HG02623 (cell line): ENCODE data around the gene INTS14.
A peak's percentile ranks its signal among the peaks of the same experiment; 100 is the strongest.

Source experiments
- ATAC-seq: cut with Tn5 transposase; IDR thresholded peaks from one replicate; pipeline ENCODE4 v1.9.1; 2021; ENCODE audit warnings: moderate library complexity; ENCODE audit not compliant: unreplicated experiment

The INTS14 gene

DNA sequence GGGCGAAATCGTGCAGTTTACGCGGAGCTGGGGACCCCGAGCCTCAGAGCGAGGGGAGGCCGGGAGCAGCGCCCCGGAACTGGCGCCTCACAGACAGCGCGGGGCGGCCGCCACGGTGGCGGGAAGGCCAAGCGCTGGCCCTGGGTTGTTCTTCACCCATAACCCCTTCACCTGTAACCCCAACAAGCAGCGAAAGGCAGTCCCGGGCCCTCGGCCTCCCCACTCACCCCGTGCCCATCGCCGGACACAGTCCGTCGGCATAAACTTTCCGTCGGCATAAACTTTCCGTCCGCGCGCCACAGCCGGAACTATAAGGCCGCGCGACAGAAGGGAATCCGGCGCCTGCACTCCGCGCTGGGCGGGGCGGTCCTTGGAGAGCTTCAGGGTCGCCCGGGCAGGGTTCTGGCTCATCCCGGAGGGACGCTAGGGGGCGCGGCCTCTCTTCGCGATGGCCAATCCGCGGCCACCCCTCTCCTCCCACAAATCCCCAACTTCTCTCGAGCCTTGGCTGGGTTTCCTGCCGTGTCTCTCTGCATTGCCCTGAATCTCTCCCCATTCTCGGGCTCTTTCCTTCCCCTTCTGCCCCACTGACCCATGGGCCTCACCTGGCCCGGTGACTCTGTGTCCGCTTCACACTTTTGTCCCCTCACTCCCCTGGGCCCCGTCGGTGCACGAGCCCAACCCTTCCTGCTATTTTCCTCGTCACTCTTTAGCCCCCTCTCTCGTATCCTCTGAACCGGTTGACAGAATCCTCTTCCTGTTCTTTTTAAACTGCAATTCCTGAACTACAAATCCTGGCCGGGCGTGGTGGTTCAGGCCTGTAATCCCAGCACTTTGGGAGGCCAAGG, at the start of gene INTS14:
INTS14 (minus strand) TSS at position 261 of the 848 bp plus-strand sequence. CDS start 3,751 bp downstream, outside the sequence.
- ATAC-seq = peak; percentile 94

DNA sequence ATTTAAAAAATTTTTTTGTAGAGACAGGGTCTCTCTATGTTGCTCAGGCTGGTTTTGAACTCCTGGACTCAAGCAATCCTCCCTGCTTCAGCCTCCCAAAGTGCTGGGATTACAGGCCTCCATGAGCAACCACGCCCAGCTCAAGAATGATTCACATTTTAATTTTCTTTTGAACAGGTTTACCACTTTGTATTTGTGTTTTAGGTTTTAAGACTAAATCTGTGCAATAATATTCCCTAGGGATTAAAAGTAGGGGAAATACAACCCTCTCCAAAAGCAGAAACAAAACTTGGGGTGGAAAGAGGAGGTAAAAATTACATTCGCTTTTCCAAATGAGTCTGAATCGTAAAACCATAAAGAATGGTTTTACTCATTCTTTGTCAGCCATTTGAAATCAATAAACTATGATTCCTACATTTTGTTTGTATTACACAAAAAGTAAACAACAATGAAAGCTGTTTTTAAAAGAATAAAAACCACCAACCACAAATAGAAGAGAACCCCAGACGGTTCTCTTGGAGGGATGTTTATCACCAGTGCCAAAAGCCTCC, 48.6 kb upstream of the INTS14 start:
- no peak for ATAC-seq

DNA sequence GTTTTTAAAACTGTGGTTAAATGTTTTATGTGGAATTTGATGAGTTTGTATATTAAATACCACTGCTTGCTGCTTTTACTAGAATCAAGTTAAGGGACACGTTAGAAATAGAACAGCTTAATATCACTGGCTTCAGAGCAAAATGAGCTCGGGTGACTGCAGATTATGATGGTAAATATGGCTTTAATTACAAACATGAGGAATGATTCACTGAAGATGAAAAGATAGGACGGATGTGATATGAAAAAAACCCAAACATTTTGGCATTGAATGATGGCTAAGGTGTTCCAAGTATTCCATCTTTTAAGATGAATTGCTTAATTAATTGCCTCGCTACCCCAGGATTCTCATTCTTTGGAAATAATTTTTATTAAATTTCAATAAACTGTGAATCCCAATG, 44.5 kb upstream of the INTS14 start:
- ATAC-seq = no peak

DNA sequence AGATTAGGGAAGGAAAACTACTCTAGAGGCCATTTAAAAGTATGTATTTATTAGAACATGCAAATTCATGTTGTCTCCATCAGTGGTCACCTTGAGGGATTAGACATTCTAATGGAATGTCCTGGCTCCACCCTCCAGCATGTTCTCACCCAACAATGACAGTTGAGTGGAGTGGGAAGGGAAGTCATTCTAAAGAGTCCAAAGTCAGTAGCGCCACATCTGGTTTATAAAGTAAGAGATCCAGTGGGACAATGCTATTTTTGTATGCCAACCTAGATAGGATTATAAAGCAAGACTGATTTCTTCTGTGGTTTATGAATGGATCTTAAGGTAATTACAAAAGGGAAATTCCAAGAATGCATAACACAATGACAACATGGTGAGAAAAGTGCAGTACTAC, 44.1 kb upstream of the INTS14 start:
- ATAC-seq = no peak

DNA sequence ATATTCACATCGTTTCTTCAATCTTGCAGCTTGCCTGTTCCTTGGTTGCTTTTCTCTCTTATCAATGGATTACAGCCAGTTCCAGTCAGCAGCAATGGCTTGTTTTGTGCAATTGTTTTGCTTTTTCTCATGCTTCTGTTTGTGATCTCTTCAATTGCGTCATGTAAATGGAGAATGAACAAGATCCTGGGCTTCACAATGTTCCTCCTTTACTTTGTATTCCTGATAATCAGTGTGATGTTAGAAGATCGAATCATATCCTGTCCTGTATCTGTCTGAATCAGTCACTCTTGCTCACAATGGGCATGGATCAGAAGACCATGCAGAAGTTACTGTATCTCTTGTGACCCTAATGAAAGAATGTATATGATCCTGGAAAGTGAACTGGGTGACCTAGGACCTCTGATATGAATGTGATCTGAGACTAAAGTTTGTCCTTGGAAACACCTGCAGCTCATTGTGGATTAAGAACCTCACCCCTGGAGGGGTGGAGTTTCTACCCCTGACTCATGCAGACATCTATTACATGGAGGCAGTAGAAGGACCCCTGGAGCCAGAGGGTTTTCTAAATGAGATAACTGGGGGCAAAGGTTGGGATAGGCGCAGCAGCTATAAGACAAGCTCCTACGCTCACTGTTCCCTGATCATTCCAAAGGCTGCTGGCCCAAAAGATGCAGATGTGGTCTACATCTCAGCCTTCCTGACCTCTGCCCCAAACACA, 43.0 kb upstream of the INTS14 start:
- no peak for ATAC-seq

DNA sequence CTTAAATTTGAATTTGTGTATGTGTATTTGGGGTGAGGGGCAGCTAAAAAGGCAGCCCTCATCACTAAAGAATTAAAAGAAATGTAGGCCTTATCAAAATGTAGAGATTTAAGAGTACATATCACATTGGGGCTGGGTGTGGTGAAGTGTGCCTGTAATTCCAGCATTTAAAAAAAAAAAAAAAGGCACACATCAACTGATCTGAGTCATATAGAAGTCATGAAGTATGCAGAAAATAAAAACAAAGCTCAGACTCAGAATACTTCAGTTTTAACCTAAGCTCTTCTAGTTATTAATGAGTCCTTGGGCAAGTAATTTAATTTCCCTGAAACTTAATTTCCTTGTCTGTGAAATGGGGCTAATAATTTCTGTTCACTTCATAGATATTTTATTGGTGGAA, 42.4 kb upstream of the INTS14 start:
- no peak for ATAC-seq

DNA sequence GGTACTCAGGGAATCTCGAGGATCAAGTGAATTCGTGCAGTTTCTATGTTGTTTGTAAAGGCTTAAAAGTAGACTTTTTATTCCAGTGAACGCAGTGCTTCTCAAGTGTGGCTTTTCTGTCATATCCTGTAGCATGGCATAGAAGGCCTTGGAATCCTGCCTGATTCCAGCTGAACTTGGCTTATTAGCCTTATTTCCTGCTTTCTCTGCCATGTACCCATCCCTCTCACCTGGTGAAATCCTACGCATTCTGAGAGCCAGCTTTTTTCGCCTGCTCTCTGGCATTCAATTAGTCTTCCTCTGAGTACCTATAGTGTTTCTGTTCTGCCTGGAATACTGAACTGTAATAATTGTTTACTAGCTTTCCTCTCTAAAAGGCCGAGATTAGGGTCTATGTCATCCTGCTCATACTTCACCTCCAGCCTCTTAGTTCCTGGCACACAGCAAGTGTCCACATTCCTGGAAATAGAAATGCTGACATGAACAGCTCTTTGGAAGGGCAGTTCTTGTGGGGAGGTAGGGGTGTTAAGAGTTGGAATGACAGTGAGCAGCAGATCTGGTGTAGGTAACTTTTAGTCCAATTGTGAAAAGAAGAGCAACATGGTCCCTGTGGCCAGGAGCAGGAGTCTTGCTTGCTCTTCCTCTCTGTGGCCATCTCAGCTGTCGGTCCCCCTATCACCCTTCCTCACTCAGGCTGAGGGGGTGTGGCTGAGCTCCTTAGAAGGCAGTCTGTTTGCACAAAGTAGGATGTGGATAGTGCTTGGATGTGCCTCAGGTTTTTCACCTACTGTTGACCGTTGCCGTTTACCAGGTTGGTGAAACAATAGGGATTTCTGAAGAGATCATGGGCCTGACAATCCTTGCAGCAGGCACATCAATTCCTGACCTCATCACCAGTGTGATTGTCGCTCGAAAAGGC, 41.2 kb upstream of the INTS14 start:
- ATAC-seq = no peak

DNA sequence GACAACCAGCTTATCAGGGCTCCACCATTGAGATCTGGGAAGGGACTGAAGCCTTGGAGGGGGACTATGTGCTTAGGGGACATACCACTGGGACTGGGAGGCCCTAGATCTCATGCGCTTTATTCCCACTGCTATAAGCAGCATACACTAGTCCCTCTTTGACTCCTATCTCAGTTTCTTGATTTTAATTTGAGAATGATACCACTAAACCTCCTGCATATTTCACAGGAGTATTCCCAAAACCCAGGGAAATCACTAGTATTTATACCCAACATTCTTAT, 40.1 kb upstream of the INTS14 start:
- ATAC-seq = no peak

DNA sequence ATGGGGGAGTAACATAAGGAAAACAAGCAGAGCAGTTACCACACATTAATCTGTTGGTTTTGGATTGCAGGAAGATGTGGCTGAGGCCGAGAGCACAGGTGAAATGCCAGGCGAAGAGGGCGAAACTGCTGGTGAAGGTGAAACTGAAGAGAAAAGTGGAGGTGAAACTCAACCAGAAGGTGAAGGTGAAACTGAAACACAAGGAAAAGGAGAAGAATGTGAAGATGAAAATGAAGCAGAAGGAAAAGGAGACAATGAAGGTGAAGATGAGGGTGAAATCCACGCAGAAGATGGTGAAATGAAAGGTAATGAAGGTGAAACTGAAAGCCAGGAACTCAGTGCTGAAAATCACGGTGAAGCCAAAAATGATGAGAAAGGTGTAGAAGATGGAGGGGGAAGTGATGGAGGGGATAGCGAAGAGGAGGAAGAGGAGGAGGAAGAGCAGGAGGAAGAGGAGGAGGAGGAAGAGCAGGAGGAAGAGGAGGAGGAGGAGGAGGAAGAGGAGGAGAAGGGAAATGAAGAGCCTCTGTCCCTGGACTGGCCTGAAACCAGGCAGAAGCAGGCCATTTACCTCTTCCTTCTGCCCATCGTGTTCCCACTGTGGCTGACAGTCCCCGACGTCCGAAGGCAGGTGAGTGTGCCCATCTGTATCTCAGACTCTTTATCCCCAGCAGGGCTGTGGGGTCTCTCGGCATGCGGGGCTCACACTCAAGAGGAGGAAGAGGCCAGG, 39.5 kb upstream of the INTS14 start:
- no peak for ATAC-seq

DNA sequence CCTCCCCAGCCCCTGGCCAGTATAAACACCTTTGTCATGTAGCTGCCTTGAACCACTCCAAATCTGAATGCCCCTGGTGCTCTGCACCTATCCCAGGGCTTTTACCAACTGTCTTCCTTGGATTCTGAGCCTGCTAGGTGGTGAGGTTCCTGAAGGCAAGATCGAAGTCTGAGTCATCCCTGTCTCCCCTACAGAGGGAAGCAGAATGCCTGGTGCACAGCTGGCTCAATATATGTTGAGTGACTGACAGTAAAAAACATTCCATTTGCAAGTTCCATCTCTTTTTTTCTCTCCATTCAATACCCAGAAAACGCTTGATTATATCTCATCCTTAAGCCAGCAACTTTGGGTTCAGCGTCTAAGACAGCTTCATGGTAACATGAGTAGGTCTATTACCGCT, 35.6 kb upstream of the INTS14 start:
- ATAC-seq = no peak

DNA sequence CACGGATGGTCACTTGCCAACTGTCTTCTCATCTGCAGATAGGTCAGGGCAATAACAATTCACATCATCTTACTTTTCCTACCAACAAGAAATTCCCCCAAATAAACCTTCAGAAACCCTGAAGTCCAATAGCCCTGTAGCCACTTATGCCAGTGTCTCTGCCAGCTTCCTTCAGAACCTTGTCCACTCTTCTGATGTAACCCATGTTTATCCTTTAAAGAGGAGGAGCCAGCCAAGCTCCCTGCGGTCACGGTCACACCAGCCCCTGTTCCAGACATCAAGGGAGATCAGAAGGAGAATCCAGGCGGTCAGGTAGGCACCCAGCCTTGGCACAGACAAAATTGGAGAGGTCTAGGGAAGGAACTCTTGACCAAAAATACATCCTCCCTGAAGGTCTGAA, 34.5 kb upstream of the INTS14 start:
- ATAC-seq = no peak

DNA sequence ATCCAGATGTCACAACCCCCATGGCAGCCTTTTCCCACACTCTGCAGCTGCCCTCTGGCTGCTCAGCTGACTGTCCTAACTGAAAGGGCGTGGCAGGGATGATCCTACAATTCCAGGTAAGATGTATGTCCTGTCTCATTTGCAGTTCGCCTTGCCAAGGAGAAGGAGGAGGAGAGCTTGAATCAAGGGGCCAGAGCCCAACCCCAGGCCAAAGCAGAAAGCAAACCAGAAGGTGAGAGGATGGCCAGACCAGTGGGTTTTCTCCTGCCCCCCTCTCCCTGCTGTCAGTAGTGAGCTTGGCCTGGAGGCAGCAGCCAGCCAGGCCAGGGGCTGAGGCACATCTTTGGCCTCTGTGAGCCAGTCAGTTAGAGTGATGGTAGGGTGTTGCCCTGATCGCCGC, 33.4 kb upstream of the INTS14 start:
- ATAC-seq = no peak

DNA sequence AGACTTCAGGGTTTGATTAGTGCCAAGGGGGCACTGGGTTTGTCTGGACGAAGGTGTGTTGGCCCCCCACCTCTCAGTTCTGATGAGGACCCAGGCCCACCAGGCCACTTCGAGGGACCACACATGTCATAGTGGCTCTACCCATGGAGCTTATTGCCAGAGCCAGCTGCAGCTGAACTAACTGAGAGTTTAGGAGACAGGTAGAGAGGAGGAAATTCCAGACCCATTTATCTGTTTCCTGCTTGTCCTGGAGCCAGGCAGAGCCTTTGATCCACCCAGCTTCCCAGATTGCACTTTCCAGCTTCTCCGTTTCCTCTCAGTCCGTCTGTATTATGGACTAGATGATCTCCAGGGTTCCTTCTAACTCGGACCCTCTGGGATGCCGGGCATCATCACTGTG, 31.7 kb upstream of the INTS14 start:
- no peak for ATAC-seq

DNA sequence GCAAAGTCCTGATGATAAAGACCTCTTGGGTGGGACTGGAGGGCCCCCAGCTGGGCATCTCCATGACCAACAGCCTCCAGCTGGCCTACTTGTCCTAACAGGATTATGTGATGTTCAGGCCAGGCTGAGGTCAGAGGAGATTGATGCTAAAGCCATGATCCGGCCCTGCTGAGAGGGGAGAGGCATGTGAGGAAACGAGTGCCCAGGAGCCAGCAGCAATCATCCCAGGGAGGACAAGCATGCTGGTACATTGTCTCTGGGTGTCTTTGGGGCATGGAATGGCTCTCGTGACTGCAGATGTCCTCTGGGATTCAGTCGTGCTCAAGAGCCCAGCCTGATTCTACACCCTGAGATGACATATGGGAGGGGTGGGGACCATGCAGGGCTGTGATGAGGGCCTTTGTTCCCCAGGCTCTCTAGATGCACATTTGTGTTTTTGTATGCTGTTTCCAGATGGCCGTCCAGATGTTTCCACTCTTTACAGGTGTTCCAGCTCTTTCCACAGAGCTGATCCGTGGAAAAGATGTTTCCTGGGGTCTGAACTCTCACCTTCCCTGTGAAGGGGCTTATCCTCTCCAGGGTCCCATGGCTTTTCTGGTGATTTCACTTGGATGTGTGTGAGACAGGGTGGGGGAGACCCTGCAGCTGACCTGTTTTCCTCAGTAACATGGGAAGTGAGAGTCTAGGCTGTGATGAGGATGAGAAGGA, 31.0 kb upstream of the INTS14 start:
- no peak for ATAC-seq

DNA sequence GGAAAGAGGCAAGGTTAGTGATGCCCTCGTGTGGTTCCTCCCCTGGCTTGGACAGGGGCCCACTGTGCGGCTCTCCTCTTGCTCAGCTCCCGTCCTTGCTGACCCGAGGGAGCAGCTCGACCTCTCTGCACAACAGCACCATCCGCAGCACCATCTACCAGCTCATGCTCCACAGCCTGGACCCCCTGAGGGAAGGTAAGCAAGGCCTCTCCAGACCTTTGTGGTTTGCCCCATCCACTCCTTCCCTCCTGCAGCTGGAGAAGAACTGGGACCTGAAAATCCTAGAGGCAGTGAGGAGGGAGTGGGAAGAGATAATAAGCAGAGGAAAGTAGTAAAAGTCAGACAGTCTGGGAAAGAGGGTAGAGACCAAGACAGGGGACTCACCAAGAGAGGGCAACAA, 28.6 kb upstream of the INTS14 start:
- ATAC-seq = no peak

DNA sequence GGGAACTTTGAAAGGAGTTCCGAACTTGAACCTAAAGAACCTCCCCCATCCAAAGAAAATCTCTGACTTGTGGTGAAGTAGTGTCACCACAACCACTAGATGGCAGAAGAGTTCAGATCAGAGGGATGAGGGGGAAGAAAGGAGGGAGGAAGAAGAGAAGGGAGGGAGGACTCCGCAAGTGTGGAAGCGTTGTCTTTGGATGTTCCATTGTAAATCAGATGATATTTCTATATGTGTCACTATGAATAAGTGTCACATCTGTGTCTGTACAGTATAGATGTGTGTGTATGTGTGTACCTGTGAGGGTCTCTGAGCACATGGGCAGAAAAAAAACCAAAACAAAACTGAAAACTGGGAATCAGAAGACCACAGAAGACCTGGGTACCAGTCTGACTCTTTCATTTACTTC, 27.8 kb upstream of the INTS14 start:
- peak; percentile 50 for ATAC-seq

DNA sequence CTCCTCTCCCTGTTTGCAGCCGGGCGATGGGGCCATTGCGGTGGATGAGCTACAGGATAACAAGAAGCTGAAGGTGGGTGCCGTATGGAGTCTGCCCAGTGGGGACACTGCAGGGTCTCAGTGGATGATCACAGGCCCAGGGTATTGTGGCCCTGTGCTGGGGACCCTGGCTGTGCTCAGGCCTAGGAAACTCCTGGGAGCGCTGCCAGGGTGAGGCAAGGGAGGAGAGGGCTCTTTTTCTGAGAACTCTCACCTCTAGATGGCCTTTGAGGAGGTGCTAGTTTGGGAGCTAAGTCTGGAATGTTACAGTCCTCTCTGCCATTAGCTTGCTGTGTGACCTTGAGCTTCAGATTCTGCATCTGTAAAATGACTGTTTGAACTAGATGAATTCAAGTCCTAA, 27.2 kb upstream of the INTS14 start:
- no peak for ATAC-seq

DNA sequence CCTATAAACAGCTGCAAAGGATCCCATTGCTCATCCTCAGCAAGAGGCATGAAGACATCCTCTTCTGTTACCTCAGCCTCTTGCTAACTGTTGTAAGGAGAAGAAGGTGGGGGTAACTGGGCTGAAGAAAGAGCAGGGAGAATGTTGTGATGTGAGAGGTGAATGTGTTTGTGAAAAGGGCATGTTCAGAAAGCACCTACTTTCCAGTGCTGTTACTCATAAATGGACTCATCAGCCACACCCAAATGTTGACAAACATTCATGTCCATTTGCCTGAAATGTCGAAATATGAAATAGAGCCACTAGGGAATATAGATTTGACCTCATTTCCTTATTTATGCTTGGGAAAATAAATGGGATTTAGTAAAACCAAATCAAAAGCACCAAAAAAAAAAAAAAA, 23.4 kb upstream of the INTS14 start:
- no peak for ATAC-seq

DNA sequence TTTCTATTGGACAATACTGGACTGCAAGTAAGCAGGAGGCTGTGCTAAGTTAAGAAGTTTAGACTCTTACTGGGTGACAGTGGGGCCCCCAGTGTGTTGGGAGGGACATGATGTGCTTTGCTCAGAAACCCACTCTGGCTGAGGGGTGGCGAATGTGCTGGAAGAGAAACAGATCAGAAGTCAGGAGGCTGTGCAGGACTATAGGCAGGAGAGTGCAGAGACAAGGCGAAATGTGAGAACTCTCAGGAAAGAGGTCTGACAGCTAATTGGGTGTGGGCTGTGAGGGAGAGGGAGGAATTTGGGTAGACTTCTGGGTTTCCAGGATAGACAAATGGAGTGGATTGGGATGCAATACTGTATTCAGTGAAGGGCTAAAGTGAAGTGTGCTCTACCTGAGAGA, 22.8 kb upstream of the INTS14 start:
- ATAC-seq = no peak

DNA sequence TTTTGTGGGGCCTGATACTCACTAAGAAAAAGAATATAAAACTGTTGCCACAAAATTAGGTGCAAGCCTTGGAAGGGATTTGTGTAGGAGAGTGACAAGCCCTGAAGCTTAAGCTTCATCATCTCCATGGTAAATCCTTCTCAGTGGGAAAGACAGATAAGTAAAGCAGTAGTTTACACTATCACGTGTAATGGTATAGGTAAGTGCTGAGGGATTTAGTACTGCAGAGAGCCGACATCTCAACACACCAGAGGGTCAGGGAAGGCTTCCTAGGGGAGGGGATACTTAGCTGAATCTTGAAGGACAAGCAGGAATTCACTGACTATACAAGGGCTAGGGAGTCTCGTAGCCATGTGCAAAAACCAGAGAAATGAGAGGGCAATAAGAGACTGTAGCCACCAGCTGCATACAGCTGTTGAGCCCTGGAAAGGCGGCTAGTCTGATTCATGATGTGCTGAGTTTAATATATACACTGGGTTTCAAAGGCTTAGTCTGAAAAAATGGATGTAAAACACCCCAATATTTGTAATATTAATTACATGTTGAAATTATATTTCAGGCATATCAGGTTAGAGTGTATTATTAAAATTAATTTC, 21.9 kb upstream of the INTS14 start:
- no peak for ATAC-seq
